ENCODE data around the gene ACAT1.

DNA sequence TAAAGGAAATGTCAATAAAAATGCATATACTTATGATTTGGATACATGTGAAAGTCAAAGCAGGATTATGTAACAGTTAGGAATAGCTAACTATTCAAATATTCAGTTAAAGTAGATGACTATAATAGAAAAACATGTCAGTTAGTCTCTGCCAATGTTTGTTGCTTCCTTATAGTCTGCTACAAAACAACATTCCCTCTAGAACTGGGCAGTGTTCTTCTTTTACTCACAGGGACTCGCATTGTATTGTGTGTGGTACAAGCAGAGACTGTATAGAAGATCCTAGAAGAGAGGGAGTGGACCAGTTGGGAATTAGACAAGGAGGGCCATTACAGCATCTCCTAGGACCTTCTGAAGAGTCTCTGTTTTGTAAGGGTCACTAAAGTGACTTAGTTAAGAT is 10.6 kb downstream of the ACAT1 start:
- TF ChIP-seq, protein P1, sequence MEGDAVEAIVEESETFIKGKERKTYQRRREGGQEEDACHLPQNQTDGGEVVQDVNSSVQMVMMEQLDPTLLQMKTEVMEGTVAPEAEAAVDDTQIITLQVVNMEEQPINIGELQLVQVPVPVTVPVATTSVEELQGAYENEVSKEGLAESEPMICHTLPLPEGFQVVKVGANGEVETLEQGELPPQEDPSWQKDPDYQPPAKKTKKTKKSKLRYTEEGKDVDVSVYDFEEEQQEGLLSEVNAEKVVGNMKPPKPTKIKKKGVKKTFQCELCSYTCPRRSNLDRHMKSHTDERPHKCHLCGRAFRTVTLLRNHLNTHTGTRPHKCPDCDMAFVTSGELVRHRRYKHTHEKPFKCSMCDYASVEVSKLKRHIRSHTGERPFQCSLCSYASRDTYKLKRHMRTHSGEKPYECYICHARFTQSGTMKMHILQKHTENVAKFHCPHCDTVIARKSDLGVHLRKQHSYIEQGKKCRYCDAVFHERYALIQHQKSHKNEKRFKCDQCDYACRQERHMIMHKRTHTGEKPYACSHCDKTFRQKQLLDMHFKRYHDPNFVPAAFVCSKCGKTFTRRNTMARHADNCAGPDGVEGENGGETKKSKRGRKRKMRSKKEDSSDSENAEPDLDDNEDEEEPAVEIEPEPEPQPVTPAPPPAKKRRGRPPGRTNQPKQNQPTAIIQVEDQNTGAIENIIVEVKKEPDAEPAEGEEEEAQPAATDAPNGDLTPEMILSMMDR (IDR thresholded peaks at IDR 0.05; ENCODE audit: low read length) = no peak
- TF ChIP-seq EZH2phosphoT487 (IDR thresholded peaks at IDR 0.05; ENCODE audit: low read length) = no peak
